ENCODE results near the gene PGLYRP4.

The PGLYRP4 gene

GRCh38 chr1:153307221-153307600 lies 41.4 kb downstream of the PGLYRP4 start:
- TF ChIP-seq, protein P1, sequence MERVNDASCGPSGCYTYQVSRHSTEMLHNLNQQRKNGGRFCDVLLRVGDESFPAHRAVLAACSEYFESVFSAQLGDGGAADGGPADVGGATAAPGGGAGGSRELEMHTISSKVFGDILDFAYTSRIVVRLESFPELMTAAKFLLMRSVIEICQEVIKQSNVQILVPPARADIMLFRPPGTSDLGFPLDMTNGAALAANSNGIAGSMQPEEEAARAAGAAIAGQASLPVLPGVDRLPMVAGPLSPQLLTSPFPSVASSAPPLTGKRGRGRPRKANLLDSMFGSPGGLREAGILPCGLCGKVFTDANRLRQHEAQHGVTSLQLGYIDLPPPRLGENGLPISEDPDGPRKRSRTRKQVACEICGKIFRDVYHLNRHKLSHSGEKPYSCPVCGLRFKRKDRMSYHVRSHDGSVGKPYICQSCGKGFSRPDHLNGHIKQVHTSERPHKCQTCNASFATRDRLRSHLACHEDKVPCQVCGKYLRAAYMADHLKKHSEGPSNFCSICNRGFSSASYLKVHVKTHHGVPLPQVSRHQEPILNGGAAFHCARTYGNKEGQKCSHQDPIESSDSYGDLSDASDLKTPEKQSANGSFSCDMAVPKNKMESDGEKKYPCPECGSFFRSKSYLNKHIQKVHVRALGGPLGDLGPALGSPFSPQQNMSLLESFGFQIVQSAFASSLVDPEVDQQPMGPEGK (CRISPR knock-in tag; IDR thresholded peaks at IDR 0.05; ENCODE audit: borderline replicate concordance) = no peak
- TF ChIP-seq OSR1 (CRISPR knock-in tag; IDR thresholded peaks at IDR 0.05) = no peak
- no peak for ATAC-seq

- no peak for ATAC-seq
- TF ChIP-seq PPARA (CRISPR knock-in tag; IDR thresholded peaks at IDR 0.05; ENCODE audit: borderline replicate concordance) (no peak), ZNF8 (CRISPR knock-in tag; IDR thresholded peaks at IDR 0.05) (no peak), ZFP30 (CRISPR knock-in tag; IDR thresholded peaks at IDR 0.05) (no peak), TOX (CRISPR knock-in tag; IDR thresholded peaks at IDR 0.05; ENCODE audit: borderline replicate concordance) (no peak), GLIS3 (CRISPR knock-in tag; IDR thresholded peaks at IDR 0.05) (no peak), ISL1 (CRISPR knock-in tag; IDR thresholded peaks at IDR 0.05) (no peak), OSR1 (CRISPR knock-in tag; IDR thresholded peaks at IDR 0.05) (no peak), BACH2 (CRISPR knock-in tag; IDR thresholded peaks at IDR 0.05; ENCODE audit: borderline replicate concordance) (no peak)
These were observed 42.1 kb downstream of the PGLYRP4 start for GRCh38 chr1:153306303-153307220.

- ATAC-seq = no peak
- TF ChIP-seq, protein P1 (CRISPR knock-in tag; IDR thresholded peaks at IDR 0.05; ENCODE audit: borderline replicate concordance) = no peak
- TF ChIP-seq BACH2 (CRISPR knock-in tag; IDR thresholded peaks at IDR 0.05; ENCODE audit: borderline replicate concordance) (no peak), GLIS3 (CRISPR knock-in tag; IDR thresholded peaks at IDR 0.05) (no peak), ZNF8 (CRISPR knock-in tag; IDR thresholded peaks at IDR 0.05) (no peak), ESRRG (CRISPR knock-in tag; IDR thresholded peaks at IDR 0.05) (no peak), ZC3H10 (CRISPR knock-in tag; IDR thresholded peaks at IDR 0.05) (no peak), ZNF565 (CRISPR knock-in tag; conservative IDR thresholded peaks at IDR 0.05; ENCODE audit: low read depth) (no peak)
- TF ChIP-seq, protein P2, sequence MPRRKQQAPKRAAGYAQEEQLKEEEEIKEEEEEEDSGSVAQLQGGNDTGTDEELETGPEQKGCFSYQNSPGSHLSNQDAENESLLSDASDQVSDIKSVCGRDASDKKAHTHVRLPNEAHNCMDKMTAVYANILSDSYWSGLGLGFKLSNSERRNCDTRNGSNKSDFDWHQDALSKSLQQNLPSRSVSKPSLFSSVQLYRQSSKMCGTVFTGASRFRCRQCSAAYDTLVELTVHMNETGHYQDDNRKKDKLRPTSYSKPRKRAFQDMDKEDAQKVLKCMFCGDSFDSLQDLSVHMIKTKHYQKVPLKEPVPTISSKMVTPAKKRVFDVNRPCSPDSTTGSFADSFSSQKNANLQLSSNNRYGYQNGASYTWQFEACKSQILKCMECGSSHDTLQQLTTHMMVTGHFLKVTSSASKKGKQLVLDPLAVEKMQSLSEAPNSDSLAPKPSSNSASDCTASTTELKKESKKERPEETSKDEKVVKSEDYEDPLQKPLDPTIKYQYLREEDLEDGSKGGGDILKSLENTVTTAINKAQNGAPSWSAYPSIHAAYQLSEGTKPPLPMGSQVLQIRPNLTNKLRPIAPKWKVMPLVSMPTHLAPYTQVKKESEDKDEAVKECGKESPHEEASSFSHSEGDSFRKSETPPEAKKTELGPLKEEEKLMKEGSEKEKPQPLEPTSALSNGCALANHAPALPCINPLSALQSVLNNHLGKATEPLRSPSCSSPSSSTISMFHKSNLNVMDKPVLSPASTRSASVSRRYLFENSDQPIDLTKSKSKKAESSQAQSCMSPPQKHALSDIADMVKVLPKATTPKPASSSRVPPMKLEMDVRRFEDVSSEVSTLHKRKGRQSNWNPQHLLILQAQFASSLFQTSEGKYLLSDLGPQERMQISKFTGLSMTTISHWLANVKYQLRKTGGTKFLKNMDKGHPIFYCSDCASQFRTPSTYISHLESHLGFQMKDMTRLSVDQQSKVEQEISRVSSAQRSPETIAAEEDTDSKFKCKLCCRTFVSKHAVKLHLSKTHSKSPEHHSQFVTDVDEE (CRISPR knock-in tag; IDR thresholded peaks at IDR 0.05) = no peak
These were observed 43.0 kb downstream of the PGLYRP4 start for GRCh38 chr1:153305682-153306081.

GRCh38 chr1:153302308-153302707 lies 46.3 kb downstream of the PGLYRP4 start:
- ATAC-seq = no peak
- TF ChIP-seq OSR1 (CRISPR knock-in tag; IDR thresholded peaks at IDR 0.05) = no peak
- no peak for TF ChIP-seq ZNF565 (CRISPR knock-in tag; conservative IDR thresholded peaks at IDR 0.05; ENCODE audit: low read depth)
- TF ChIP-seq ARNTL (CRISPR knock-in tag; IDR thresholded peaks at IDR 0.05; ENCODE audit: borderline replicate concordance, low read depth) = no peak
- no peak for TF ChIP-seq ZNF8 (CRISPR knock-in tag; IDR thresholded peaks at IDR 0.05)
- TF ChIP-seq ZNF70 (CRISPR knock-in tag; IDR thresholded peaks at IDR 0.05) = no peak
- TF ChIP-seq, protein P3, sequence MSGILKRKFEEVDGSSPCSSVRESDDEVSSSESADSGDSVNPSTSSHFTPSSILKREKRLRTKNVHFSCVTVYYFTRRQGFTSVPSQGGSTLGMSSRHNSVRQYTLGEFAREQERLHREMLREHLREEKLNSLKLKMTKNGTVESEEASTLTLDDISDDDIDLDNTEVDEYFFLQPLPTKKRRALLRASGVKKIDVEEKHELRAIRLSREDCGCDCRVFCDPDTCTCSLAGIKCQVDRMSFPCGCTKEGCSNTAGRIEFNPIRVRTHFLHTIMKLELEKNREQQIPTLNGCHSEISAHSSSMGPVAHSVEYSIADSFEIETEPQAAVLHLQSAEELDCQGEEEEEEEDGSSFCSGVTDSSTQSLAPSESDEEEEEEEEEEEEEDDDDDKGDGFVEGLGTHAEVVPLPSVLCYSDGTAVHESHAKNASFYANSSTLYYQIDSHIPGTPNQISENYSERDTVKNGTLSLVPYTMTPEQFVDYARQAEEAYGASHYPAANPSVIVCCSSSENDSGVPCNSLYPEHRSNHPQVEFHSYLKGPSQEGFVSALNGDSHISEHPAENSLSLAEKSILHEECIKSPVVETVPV (CRISPR knock-in tag; IDR thresholded peaks at IDR 0.05) = no peak
- TF ChIP-seq CSDC2 (CRISPR knock-in tag; IDR thresholded peaks at IDR 0.05) = no peak
- TF ChIP-seq PPARA (CRISPR knock-in tag; IDR thresholded peaks at IDR 0.05; ENCODE audit: borderline replicate concordance) = no peak
- TF ChIP-seq, protein P2 (CRISPR knock-in tag; IDR thresholded peaks at IDR 0.05) = no peak
- no peak for TF ChIP-seq ZFP3 (CRISPR knock-in tag; IDR thresholded peaks at IDR 0.05)
- TF ChIP-seq, protein P1 (CRISPR knock-in tag; IDR thresholded peaks at IDR 0.05; ENCODE audit: borderline replicate concordance) = no peak
- TF ChIP-seq GLIS3 (CRISPR knock-in tag; IDR thresholded peaks at IDR 0.05) = no peak
- TF ChIP-seq ESRRG (CRISPR knock-in tag; IDR thresholded peaks at IDR 0.05) = no peak
- no peak for TF ChIP-seq ZFP30 (CRISPR knock-in tag; IDR thresholded peaks at IDR 0.05)
- no peak for TF ChIP-seq TOX (CRISPR knock-in tag; IDR thresholded peaks at IDR 0.05; ENCODE audit: borderline replicate concordance)

Data from SK-N-SH treated with all-trans-retinoic acid at 6 μM for 48 hours (cell line).